ENCODE measurements around the gene POLR2I. TPM values are rescaled to one million over a fixed set of nuclear protein-coding genes. Genes with fewer than 3 reads are reported as not detected.

POLR2I gene
- total RNA-seq (100 to 1,000 TPM in 1 of 4 donors, 10 to 100 TPM in 3; 39.9 to 118 (median 83.5) TPM), polyA plus RNA-seq (10 to 100 TPM; 46.7 to 96.1 (median 52.0) TPM)

- peak; percentile 100 for DNase-seq
- Histone ChIP-seq H3K27me3 (no peaks in the 10 kb centered on the region), H3K4me3 (peak within 1 kb of the TSS; percentile 74 to 92 (median 84)), H3K27ac (peak within 1 kb of the TSS; percentile 91 to 95 (median 92)), H3K36me3 (peaks cover 13 to 68% (median 21%) of the 10 kb centered on the region in 4 donors), H3K4me1 (peaks cover 0 to 36% (median 28%) of the 10 kb centered on the region in 4 donors), H3K9me3 (no peaks in the 10 kb centered on the region)
- intact Hi-C loops (cut with DNase I) = loop anchor here (1.0 to 2.0 kb wide), 2 partner anchors 61 to 120 kb away; partner anchors contain the start of genes SDHAF1, THAP8 and WDR62
- TF ChIP-seq EP300 (IDR thresholded peaks at IDR 0.05) (peak in 1 of 4 donors; percentile 25), CTCF (IDR thresholded peaks at IDR 0.05) (no peak), POLR2AphosphoS5 (IDR thresholded peaks at IDR 0.05) (peak; percentile 89 to 96 (median 94)), POLR2A (IDR thresholded peaks at IDR 0.05) (peak; percentile 67 to 69)
- WGBS, 2 donors = 0% methylated on average over 60 of the region's 60 CpGs
Observed at GRCh38 chr19:36114721-36115452, at the start of gene POLR2I. TSS of gene POLR2I (minus strand) at chr19:36114875. CDS start at chr19:36114856, 19 bp downstream.

DNA sequence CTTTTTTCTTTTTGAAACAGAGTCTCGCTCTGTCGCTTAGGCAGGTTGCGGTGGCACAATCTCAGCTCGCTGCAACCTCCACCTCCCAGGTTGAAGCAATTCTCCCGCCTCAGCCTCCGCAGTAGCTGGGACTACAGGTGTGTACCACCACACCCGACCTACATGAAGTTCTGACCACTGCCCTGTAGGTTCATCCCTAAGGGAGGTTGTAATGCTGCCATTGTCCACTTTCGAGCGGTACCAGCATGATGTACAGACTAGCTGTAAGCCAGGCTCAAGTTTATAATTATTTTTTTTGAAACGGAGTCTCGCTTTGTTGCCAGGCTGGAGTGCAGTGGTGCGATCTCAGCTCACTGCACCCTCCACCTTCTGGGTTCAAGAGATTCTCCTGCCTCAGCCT lies 49.1 kb upstream of the POLR2I start:
- Histone ChIP-seq H3K27me3 (no peaks in the 10 kb centered on the region), H3K9me3 (no peaks in the 10 kb centered on the region), H3K4me1 (no peaks in the 10 kb centered on the region), H3K27ac (no peak overlapping the region), H3K36me3 (peaks cover 0 to 16% (median 0%) of the 10 kb centered on the region in 4 donors), H3K4me3 (no peak overlapping the region)
- TF ChIP-seq CTCF (IDR thresholded peaks at IDR 0.05) (no peak), POLR2A (IDR thresholded peaks at IDR 0.05) (no peak), POLR2AphosphoS5 (IDR thresholded peaks at IDR 0.05) (no peak), EP300 (IDR thresholded peaks at IDR 0.05) (no peak)
- DNase-seq = no peak
- intact Hi-C loops (cut with DNase I) = no loop called here
- WGBS, 2 donors = 95 to 97% methylated on average over 12 of the region's 12 CpGs

DNA sequence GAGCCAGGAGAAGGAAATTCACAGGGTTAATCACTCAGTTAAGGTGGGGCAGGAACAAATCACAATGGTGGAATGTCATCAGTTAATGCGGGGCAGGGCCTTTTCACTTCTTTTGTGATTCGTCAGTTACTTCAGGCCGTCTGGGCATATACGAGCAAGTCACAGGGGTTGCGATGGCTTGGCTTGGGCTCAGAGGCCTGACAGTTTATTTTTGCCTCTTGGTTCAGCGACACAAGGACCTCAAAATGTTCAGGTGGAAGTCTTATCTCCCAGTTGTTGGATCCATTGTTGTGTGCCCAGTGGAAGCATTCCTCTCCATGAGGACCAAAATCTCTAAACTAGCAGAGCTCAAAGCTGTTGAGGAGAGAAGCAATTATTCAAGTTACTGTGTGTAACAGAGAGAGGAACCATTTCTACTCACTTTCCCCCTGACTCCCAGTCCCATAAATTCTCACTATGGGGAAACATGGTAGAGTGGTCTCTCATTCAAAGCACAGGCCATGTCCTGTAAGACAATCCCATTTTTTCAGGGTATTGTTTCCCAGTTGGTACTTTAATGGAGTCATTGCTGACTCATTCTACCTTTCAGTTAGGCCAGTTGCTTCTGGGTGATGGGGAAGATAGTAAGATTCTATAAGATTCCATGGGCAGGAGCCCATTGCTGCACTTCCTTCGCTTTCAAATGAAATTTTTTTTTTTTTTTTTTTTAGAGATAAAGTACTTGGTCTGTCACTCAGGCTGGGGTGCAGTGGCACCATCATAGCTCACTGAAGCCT lies 46.3 kb upstream of the POLR2I start:
- intact Hi-C loops (cut with DNase I) = no loop called here

DNA sequence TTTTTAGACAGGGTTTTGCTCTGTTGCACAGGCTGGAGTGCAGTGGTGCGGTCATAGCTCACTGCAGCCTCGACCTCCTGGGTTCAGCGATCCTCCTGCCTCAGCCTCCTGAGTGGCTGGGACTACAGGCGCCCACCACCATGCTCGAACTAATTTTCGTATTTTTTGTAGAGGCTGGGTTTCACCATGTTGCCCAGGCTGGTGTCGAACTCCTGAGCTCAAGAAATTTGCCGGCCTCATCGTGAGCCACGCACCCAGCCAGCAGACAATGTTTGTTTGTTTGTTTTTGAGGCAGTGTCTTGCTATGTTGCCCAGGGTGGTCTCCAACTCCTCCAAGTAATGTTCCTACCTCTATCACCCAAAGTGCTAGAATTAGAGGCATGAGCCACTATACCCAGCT lies 38.5 kb upstream of the POLR2I start:
- Histone ChIP-seq H3K9me3 (no peaks in the 10 kb centered on the region), H3K27ac (peak overlapping the region; percentile 91 to 99 (median 93)), H3K4me1 (peaks cover 0 to 31% (median 20%) of the 10 kb centered on the region in 4 donors), H3K27me3 (no peaks in the 10 kb centered on the region), H3K36me3 (peaks cover 0 to 26% (median 16%) of the 10 kb centered on the region in 4 donors), H3K4me3 (peak overlapping the region in 3 of 4 donors; percentile 51 to 79 (median 66))
- intact Hi-C loops (cut with DNase I) = no loop called here
- no peak for TF ChIP-seq POLR2A (IDR thresholded peaks at IDR 0.05)
- TF ChIP-seq EP300 (IDR thresholded peaks at IDR 0.05) = no peak
- TF ChIP-seq POLR2AphosphoS5 (IDR thresholded peaks at IDR 0.05) = no peak
- TF ChIP-seq CTCF (IDR thresholded peaks at IDR 0.05) = no peak
- DNase-seq = no peak
- 96 to 97% methylated on average over 10 of the region's 10 CpGs for WGBS, 2 donors

More for the DNA sequence above, 46.3 kb upstream of the POLR2I start:
- no peaks in the 10 kb centered on the region for H3K9me3 ChIP-seq
- H3K4me3 ChIP-seq = no peak overlapping the region
- no peaks in the 10 kb centered on the region for H3K4me1 ChIP-seq
- H3K27me3 ChIP-seq = no peaks in the 10 kb centered on the region
- TF ChIP-seq CTCF (IDR thresholded peaks at IDR 0.05) (no peak), POLR2AphosphoS5 (IDR thresholded peaks at IDR 0.05) (no peak), POLR2A (IDR thresholded peaks at IDR 0.05) (no peak), EP300 (IDR thresholded peaks at IDR 0.05) (no peak)
- DNase-seq = no peak
- H3K36me3 ChIP-seq = peaks cover 0 to 6% (median 0%) of the 10 kb centered on the region in 4 donors
- 93% methylated on average over 7 of the region's 7 CpGs for WGBS, 2 donors
- H3K27ac ChIP-seq = no peak overlapping the region

All from sigmoid colon (tissue), 7 donors.